ENCODE results near the gene HOXB3.
A peak's percentile ranks its signal among the peaks of the same experiment; 100 is the strongest.

GRCh38 chr17:48546924-48547807 is 42.9 kb downstream of the HOXB3 start:
- TF ChIP-seq CTCF (IDR thresholded peaks at IDR 0.05) (no peak), POLR2A (IDR thresholded peaks at IDR 0.05) (no peak), POLR2AphosphoS5 (IDR thresholded peaks at IDR 0.05) (peak; percentile 30)

All from prostate gland (tissue), 2 donors.